ENCODE results near the gene APOA4. TPM values are rescaled to one million over a fixed set of nuclear protein-coding genes. Genes with fewer than 3 reads are reported as not detected.
"Not testable (repeated sequence)": the region's sequence is repeated elsewhere in the genome, so short reads cannot be mapped to it uniquely, and the experiment has no call there.

The APOA4 gene
- total RNA-seq, 1 donor from 2014 or later: not detected

DNA sequence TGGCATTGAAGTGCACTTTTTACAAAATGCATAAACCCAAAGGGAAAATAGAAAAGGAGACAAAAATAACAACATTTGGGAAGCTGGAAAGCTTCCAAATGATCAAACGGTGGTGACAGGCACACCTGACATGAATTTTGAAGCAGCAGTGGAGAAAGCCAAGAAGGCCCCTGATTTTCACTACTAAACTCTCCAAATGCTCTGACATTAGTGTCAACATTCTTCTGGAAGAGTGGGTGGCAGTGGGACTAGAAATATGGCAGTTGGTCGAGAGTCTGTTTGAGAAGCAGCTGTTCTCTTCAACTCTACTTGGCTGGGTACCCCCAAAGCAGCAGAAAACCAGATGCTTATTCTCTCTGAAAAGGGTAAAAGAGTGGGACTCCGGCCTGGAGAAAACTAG, 19.1 kb downstream of the APOA4 start:
- intact Hi-C loops (cut with micrococcal nuclease): no loop called here
- TF ChIP-seq CTCF (IDR thresholded peaks at IDR 0.05; ENCODE audit: borderline replicate concordance): no peak

GRCh38 chr11:116801662-116802061, 21.4 kb downstream of the APOA4 start:
- intact Hi-C loops (cut with micrococcal nuclease); DNase-seq: not testable (repeated sequence)

More for the DNA sequence above, 19.1 kb downstream of the APOA4 start:
- Histone ChIP-seq H3K4me1 (no peaks in the 10 kb centered on the region), H3K36me3 (no peaks in the 10 kb centered on the region), H3K27me3 (ENCODE audit: low read depth) (no peaks in the 10 kb centered on the region), H3K9me3 (replicated peaks) (no peaks in the 10 kb centered on the region), H3K27ac (replicated peaks) (no peak overlapping the region), H3K4me3 (no peak overlapping the region)
- no peak for DNase-seq

DNA sequence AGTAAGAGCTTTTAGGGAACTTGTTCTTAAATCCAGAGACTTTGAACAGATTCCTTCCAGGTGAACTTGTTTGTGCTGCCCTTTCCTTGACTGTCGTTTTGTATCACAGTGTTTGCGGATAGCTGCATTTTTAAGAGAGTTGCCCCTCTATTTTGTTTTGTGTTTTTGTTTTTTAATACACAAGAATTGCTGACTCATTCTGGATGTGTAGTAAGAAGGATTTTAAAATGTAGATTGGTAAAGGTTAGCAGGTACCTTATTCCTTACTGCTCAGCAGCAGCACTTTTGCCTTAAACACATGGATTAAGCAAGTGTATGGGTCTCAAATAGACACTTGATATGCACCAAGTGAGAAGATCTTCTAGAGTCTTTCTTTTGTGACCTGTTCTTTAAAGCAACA, 22.5 kb downstream of the APOA4 start:
- H3K36me3 ChIP-seq: no peaks in the 10 kb centered on the region
- intact Hi-C loops (cut with micrococcal nuclease): no loop called here
- no peaks in the 10 kb centered on the region for H3K27me3 ChIP-seq (ENCODE audit: low read depth)
- H3K4me1 ChIP-seq: peaks cover 10% of the 10 kb centered on the region
- TF ChIP-seq CTCF (IDR thresholded peaks at IDR 0.05; ENCODE audit: borderline replicate concordance): no peak
- no peak overlapping the region for H3K4me3 ChIP-seq
- no peak overlapping the region for H3K27ac ChIP-seq (replicated peaks)
- no peak for DNase-seq
- no peaks in the 10 kb centered on the region for H3K9me3 ChIP-seq (replicated peaks)

More at GRCh38 chr11:116801662-116802061, 21.4 kb downstream of the APOA4 start:
- H3K9me3 ChIP-seq (replicated peaks); H3K4me3 ChIP-seq; H3K27me3 ChIP-seq (ENCODE audit: low read depth); H3K27ac ChIP-seq (replicated peaks); H3K36me3 ChIP-seq: not testable (repeated sequence)
- H3K4me1 ChIP-seq: peaks cover 10% of the 10 kb centered on the region

GRCh38 chr11:116798368-116798767, 24.7 kb downstream of the APOA4 start:
- H3K27me3 ChIP-seq (ENCODE audit: low read depth): no peaks in the 10 kb centered on the region
- no peak for TF ChIP-seq CTCF (IDR thresholded peaks at IDR 0.05; ENCODE audit: borderline replicate concordance)
- no peaks in the 10 kb centered on the region for H3K9me3 ChIP-seq (replicated peaks)
- peaks cover 10% of the 10 kb centered on the region for H3K4me1 ChIP-seq
- H3K36me3 ChIP-seq: no peaks in the 10 kb centered on the region
- no peak overlapping the region for H3K27ac ChIP-seq (replicated peaks)
- intact Hi-C loops (cut with micrococcal nuclease): no loop called here
- DNase-seq: no peak
- H3K4me3 ChIP-seq: no peak overlapping the region

DNA sequence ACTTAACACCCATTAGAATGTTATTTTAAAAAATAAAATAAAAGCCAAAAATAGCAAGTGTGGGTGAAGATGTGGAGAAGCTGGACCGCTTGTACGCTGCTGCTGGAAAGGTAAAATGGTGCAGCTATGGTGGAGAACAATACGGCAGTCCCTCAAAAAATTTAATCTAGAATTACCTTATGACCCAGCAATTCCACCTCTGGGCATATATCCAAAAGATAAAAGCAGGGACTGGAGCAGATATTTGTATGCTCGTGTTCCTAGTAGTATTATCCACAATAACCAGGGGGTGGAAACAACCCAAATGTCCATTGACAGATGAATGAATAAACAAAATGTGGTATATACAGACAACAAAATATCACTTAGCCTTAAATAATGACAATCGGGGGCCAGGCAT, 25.3 kb downstream of the APOA4 start:
- intact Hi-C loops (cut with micrococcal nuclease): no loop called here
- no peak for DNase-seq
- Histone ChIP-seq H3K36me3 (no peaks in the 10 kb centered on the region), H3K4me3 (no peak overlapping the region), H3K27ac (replicated peaks) (no peak overlapping the region), H3K4me1 (peaks cover 10% of the 10 kb centered on the region), H3K27me3 (ENCODE audit: low read depth) (no peaks in the 10 kb centered on the region), H3K9me3 (replicated peaks) (no peaks in the 10 kb centered on the region)
- TF ChIP-seq CTCF (IDR thresholded peaks at IDR 0.05; ENCODE audit: borderline replicate concordance): no peak

DNA sequence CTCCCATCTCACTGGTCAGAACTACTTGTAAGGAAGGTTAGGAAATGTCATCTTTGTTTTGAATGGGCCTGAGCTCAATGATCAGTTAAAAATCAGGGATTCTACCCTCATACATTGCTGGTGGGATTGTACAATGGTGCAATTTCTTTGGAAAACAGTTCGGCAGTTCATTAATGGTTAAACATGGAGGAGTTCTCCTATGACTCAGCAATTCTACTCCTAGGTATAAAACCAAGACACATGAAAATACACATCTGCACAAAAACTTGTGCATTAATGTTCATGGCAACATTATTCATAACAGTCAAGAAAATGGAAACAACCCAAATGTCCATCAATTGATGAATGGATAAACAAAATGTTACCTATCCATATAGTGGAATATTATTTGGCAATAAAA, 26.6 kb downstream of the APOA4 start:
- no peak for TF ChIP-seq CTCF (IDR thresholded peaks at IDR 0.05; ENCODE audit: borderline replicate concordance)
- Histone ChIP-seq H3K4me3 (no peak overlapping the region), H3K36me3 (no peaks in the 10 kb centered on the region), H3K9me3 (replicated peaks) (no peaks in the 10 kb centered on the region), H3K27ac (replicated peaks) (no peak overlapping the region), H3K4me1 (peaks cover 12% of the 10 kb centered on the region), H3K27me3 (ENCODE audit: low read depth) (no peaks in the 10 kb centered on the region)
- no peak for DNase-seq
- intact Hi-C loops (cut with micrococcal nuclease): no loop called here
